GM15510 (cell line): ENCODE results near the gene SRP68.

ENCODE experiments used
- POLR2A ChIP-seq: IDR thresholded peaks from 3 replicates; pipeline ENCODE4 v1.6.1; 2011; ENCODE audit warnings: borderline replicate concordance; ENCODE audit not compliant: insufficient read length; ENCODE audit errors: extremely low read depth

Gene SRP68

GRCh38 chr17:75991396-75991795 lies 80.9 kb downstream of the SRP68 start:
- no peak for TF ChIP-seq POLR2A
